K562 (cell line): Measurements from ENCODE around the gene S100A1. TPM values are rescaled to one million over a fixed set of nuclear protein-coding genes. Genes with fewer than 3 reads are reported as not detected.

Source experiments
- ATAC-seq: fragments of 200-7000 bp; cut with Tn5 transposase; 3 replicates; pipeline ENCODE4 v1.9.1; 2020; ENCODE audit warnings: moderate library complexity
- BruUV-seq: library from RNA; stranded (reverse); fragments of 400-500 nt; replicated peaks from 2 replicates; lab custom pipeline; 2021; lab: Mats Ljungman, UMichigan
- CTCF ChIA-PET: fragments of 300-600 bp; formaldehyde crosslinking; extraction: SDS; loops from one replicate; lab custom pipeline; 2021; ENCODE audit warnings: low intra/inter-chr PET ratio; lab: Yijun Ruan, JAX
- POLR2A ChIA-PET: fragments of 300-600, 350-650 bp; sonication (Branson Sonifier 250); formaldehyde crosslinking; extraction: SDS; loops from one replicate; lab custom pipeline; 2021; ENCODE audit warnings: antibody characterized with exemption, inconsistent platforms; lab: Yijun Ruan, JAX
- DNase-seq, 4 experiments: peaks; one replicate each; pipeline versions ENCODE4 v3.0.0 to v3.0.0-alpha.2; 2011 to 2018; ENCODE audit warnings: low spot score in 3 of 4, mixed read lengths in 3 of 4; ENCODE audit errors: extremely low read depth in 1 of 4
- FAIRE-seq: peaks from 2 replicates; lab custom pipeline; 2011; peaks lifted over from hg19 to GRCh38; lab: Jason Lieb, UNC
- H2AFZ ChIP-seq: 2 replicates; pipeline ENCODE4 v1.6.0; 2011; ENCODE audit warnings: low read depth, low read length, control low read depth, inconsistent platforms
- H3K27ac ChIP-seq: fragments of 200-600 bp; 3 replicates; pipeline ENCODE4 v1.8.0; 2011; ENCODE audit warnings: low read depth, mild to moderate bottlenecking, control low read depth, inconsistent platforms, low read length, moderate library complexity, mixed read lengths; ENCODE audit errors: extremely low read depth
- H3K27me3 ChIP-seq, 2 experiments: fragments of 300-600 bp in 1 of 2; 2 replicates in 1 of 2; 3 replicates in 1 of 2; pipeline versions ENCODE4 v1.6.0 to v1.8.0; 2011; ENCODE audit warnings: inconsistent platforms in 2 of 2, low read length in 2 of 2, mild to moderate bottlenecking in 1 of 2, mixed read lengths in 1 of 2, moderate library complexity in 1 of 2; ENCODE audit not compliant: control insufficient read depth in 2 of 2, insufficient read depth in 2 of 2
- H3K36me3 ChIP-seq: fragments of 300-600 bp; 3 replicates; pipeline ENCODE4 v1.8.0; 2011; ENCODE audit warnings: mild to moderate bottlenecking, low read length, inconsistent platforms; ENCODE audit not compliant: control insufficient read depth, insufficient read depth
- H3K4me1 ChIP-seq, 2 experiments: fragments of 200-600 bp in 1 of 2; replicated peaks in 1 of 2; 2 replicates in 1 of 2; 3 replicates in 1 of 2; pipeline versions ENCODE4 v1.5.1 to v1.8.0; 2011; ENCODE audit warnings: inconsistent platforms in 2 of 2, low read length in 2 of 2, mild to moderate bottlenecking in 1 of 2, mixed read lengths in 1 of 2, moderate library complexity in 1 of 2; ENCODE audit not compliant: control insufficient read depth in 2 of 2, insufficient read depth in 2 of 2
- H3K4me2 ChIP-seq: 2 replicates; pipeline ENCODE4 v1.6.1; 2011; ENCODE audit warnings: low read length, control low read depth, inconsistent platforms, mixed read lengths; ENCODE audit not compliant: insufficient read depth
- H3K4me3 ChIP-seq: fragments of 200-600 bp; sonication (generic), shearing (Covaris generic); 2 replicates; pipeline ENCODE4 v1.5.1; 2016; ENCODE audit warnings: control low read depth, inconsistent platforms
- H3K79me2 ChIP-seq: fragments of 200-600 bp; 3 replicates; pipeline ENCODE4 v1.8.0; 2011; ENCODE audit warnings: low read length, inconsistent platforms; ENCODE audit not compliant: control insufficient read depth, insufficient read depth
- H3K9ac ChIP-seq, 2 experiments: 2 replicates each; pipeline versions ENCODE4 v1.6.0 to v1.6.1; 2011; ENCODE audit warnings: low read depth in 2 of 2, low read length in 2 of 2, control low read depth in 1 of 2, inconsistent platforms in 1 of 2, mild to moderate bottlenecking in 1 of 2, mixed read lengths in 1 of 2; ENCODE audit not compliant: insufficient read depth in 1 of 2
- H3K9me1 ChIP-seq: one replicate; pipeline ENCODE4 v1.6.0; 2011; ENCODE audit warnings: inconsistent platforms, mild to moderate bottlenecking, low read length, moderate library complexity; ENCODE audit not compliant: control insufficient read depth, insufficient read depth
- H3K9me3 ChIP-seq: replicated peaks from 2 replicates; pipeline ENCODE4 v1.5.1; 2011; ENCODE audit warnings: low read depth, low read length, inconsistent platforms; ENCODE audit not compliant: control insufficient read depth, insufficient read depth
- H4K20me1 ChIP-seq: replicated peaks from 2 replicates; pipeline ENCODE4 v1.6.1; 2011; ENCODE audit warnings: low read length, inconsistent platforms, mixed read lengths; ENCODE audit not compliant: control insufficient read depth, insufficient read depth
- CEBPG ChIP-seq, 3 experiments: fragments of 200-800 bp in 1 of 3; sonication (Bioruptor generic) in 1 of 3; sonication (generic) in 1 of 3; formaldehyde crosslinking in 1 of 3; IDR thresholded peaks in 2 of 3; conservative IDR thresholded peaks in 1 of 3; 2 replicates each; pipeline versions ENCODE4 v1.6.1 to v1.8.0; 2016 to 2022; ENCODE audit warnings: missing compliant biosample characterization in 2 of 3, missing genetic modification characterization in 2 of 3, mild to moderate bottlenecking in 1 of 3, missing genetic modification reagents in 1 of 3
- RBM25 ChIP-seq: fragments of 200-400 bp; formaldehyde crosslinking; IDR thresholded peaks from 2 replicates; pipeline ENCODE4 v1.6.1; 2018; ENCODE audit warnings: low read length, low read depth, moderate library complexity; ENCODE audit not compliant: severe bottlenecking
- WGBS: fragments of 100-300 bp; shearing (Covaris generic); methylation state at CpG from one replicate; pipeline ENCODE4 v1.1.6; 2016; ENCODE audit warnings: low coverage, mixed read lengths; ENCODE audit not compliant: insufficient coverage; ENCODE audit errors: missing lambda C conversion rate; 5-methylcytosine and 5-hydroxymethylcytosine counted together
- in situ Hi-C: fragments of 300-500 bp; cut with MboI; formaldehyde crosslinking; loops from 4 replicates; pipeline ENCODE4 v1.15.0; 2018; ENCODE audit warnings: inconsistent platforms, mixed read lengths
- intact Hi-C: fragments of 100-400 bp; cut with micrococcal nuclease; formaldehyde crosslinking; loops from 2 replicates; pipeline ENCODE4 v1.14.2; 2022
- polyA plus RNA-seq, 8 experiments: library from polyadenylated mRNA; depleted of rRNA in 4 of 8; stranded (reverse) in 5 of 8; unstranded in 3 of 8; fragments of >200 nt; fragmentation: Nextera tagmentation in 2 of 8; fragmentation: Illumina TruSeq in 1 of 8; extraction: Ambion mirVana in 2 of 8; extraction: Trizol in 1 of 8; gene quantifications; 2 replicates each; pipeline versions ENCODE4 v1.2.1 to v1.2.3, GENCODE V29; 2011 to 2014; ENCODE audit warnings: inconsistent platforms in 1 of 8, missing spikeins in 1 of 8
- total RNA-seq, 7 experiments: library from RNA; depleted of rRNA in 6 of 7; stranded (reverse); fragments of >200 nt in 6 of 7; fragmentation: Illumina TruSeq in 2 of 7; extraction: Trizol in 2 of 7; gene quantifications; 2 replicates each; pipeline versions ENCODE4 v1.2.1 to v1.2.3, GENCODE V29; 2011 to 2021; ENCODE audit warnings: low replicate concordance in 1 of 7
- TF ChIP-seq, protein P1 (sequence below): conservative IDR thresholded peaks from 2 replicates; pipeline ENCODE4 v1.6.1; 2011; ENCODE audit warnings: low read depth, mild to moderate bottlenecking, low read length; ENCODE audit not compliant: control insufficient read depth
- TF ChIP-seq, protein P2 (sequence below): IDR thresholded peaks from 2 replicates; pipeline ENCODE4 v1.6.1; 2016; ENCODE audit warnings: missing genetic modification characterization, missing compliant biosample characterization

Gene S100A1
- total and polyA plus RNA-seq, 9 of the 15 experiments (the other 6 are each of a cell fraction or from before 2014, with no cell fraction given): 0.44 to 30.1 (median 12.7) TPM

- no TSS peak for BruUV-seq
- H3K27ac ChIP-seq: no peak overlapping the region
- H3K9ac ChIP-seq: no peak overlapping the region
- H4K20me1 ChIP-seq: no peaks in the 10 kb centered on the region
- H3K27me3 ChIP-seq: no peaks in the 10 kb centered on the region
- no peaks in the 10 kb centered on the region for H3K9me3 ChIP-seq
- ATAC-seq (no peak), FAIRE-seq (peak; percentile 48), DNase-seq (no peak)
- intact Hi-C loops: no loop called here
- ChIA-PET CTCF (no interaction called here), POLR2A (no interaction called here)
- H3K4me1 ChIP-seq: peaks cover 0 to 6% of the 10 kb centered on the region in 2 experiments; a peak in 1 of 5 replicates
- 20% methylated on average over 1 of the region's 1 CpG for WGBS
- H3K36me3 ChIP-seq: no peaks in the 10 kb centered on the region
- no peak overlapping the region for H2AFZ ChIP-seq
- H3K4me2 ChIP-seq: no peak overlapping the region
- H3K9me1 ChIP-seq: no peaks in the 10 kb centered on the region
- in situ Hi-C loops: no loop called here
- no peaks in the 10 kb centered on the region for H3K79me2 ChIP-seq
- TF ChIP-seq, protein P1, sequence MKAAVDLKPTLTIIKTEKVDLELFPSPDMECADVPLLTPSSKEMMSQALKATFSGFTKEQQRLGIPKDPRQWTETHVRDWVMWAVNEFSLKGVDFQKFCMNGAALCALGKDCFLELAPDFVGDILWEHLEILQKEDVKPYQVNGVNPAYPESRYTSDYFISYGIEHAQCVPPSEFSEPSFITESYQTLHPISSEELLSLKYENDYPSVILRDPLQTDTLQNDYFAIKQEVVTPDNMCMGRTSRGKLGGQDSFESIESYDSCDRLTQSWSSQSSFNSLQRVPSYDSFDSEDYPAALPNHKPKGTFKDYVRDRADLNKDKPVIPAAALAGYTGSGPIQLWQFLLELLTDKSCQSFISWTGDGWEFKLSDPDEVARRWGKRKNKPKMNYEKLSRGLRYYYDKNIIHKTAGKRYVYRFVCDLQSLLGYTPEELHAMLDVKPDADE: no peak
- TF ChIP-seq CEBPG (CRISPR knock-in tag; IDR thresholded peaks at IDR 0.05) (no peak), CEBPG (tag; conservative IDR thresholded peaks at IDR 0.05 in 1 of 2, IDR thresholded peaks at IDR 0.05 in 1 of 2) (0 out of 4 replicates have a peak, but pooled peaks of 1 of the 2 experiments have one; percentile 9)
- H3K4me3 ChIP-seq: no peak overlapping the region
Observed at GRCh38 chr1:153585006-153585405, 43.2 kb upstream of the S100A1 start.

- Histone ChIP-seq H3K9me1 (no peaks in the 10 kb centered on the region), H3K4me3 (no peak overlapping the region), H3K79me2 (no peaks in the 10 kb centered on the region), H4K20me1 (no peaks in the 10 kb centered on the region), H3K4me1 (peaks cover 0 to 6% of the 10 kb centered on the region in 2 experiments; a peak in 1 of 5 replicates), H3K36me3 (no peaks in the 10 kb centered on the region), H3K27ac (no peak overlapping the region), H3K27me3 (no peaks in the 10 kb centered on the region), H2AFZ (no peak overlapping the region), H3K9me3 (no peaks in the 10 kb centered on the region), H3K4me2 (no peak overlapping the region), H3K9ac (no peak overlapping the region)
- POLR2A ChIA-PET: interaction anchor here (0.6 to 1.8 kb wide), 4 partner anchors 30 to 66 kb away, joined by 3 to 4 read pairs (median 4); partner anchors contain the start of genes S100A1 and S100A14
- DNase-seq: no peak
- BruUV-seq: no TSS peak
- ATAC-seq: no peak
- CTCF ChIA-PET: no interaction called here
- intact Hi-C loops: no loop called here
- in situ Hi-C loops: no loop called here
- peak; percentile 29 for FAIRE-seq
- TF ChIP-seq, protein P2, sequence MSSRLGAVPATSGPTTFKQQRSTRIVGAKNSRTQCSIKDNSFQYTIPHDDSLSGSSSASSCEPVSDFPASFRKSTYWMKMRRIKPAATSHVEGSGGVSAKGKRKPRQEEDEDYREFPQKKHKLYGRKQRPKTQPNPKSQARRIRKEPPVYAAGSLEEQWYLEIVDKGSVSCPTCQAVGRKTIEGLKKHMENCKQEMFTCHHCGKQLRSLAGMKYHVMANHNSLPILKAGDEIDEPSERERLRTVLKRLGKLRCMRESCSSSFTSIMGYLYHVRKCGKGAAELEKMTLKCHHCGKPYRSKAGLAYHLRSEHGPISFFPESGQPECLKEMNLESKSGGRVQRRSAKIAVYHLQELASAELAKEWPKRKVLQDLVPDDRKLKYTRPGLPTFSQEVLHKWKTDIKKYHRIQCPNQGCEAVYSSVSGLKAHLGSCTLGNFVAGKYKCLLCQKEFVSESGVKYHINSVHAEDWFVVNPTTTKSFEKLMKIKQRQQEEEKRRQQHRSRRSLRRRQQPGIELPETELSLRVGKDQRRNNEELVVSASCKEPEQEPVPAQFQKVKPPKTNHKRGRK: 0 out of 2 replicates have a peak, but pooled peaks have one; percentile 11
- no peak for TF ChIP-seq RBM25
- WGBS: 0% methylated on average over 1 of the region's 1 CpG
Observed at GRCh38 chr1:153586347-153586746, 41.9 kb upstream of the S100A1 start.
